ENCODE measurements around the gene NFATC1.
A peak's percentile ranks its signal among the peaks of the same experiment; 100 is the strongest.

Gene NFATC1

DNA sequence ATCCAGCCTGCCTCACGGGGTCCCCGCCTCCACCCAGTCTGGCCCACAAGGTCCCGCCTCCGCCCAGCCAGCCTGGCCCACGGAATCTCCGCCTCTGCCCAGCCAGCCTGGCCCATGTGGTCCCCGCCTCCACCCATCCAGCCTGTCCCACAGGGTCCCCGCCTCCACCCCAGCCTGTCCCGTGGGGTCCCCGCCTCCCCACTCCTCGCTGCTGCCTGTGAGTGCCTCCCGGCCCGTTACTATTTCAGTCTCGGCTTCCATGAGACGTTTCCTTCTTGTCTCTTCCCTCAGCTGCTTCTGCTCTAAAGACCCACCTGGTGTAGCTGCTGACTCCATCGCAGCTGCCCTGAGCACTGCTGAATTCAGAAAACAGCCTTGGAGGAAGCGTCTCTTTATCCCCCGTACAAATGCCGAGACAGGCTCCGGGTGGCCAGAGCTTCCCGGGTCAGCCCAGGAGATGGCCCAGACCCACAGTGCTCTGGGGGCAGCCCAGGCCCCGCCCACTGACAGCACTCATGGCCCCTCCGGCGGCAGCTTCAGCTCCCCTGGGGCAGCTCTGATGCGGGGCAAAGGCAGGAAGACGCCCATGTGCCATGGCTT lies 69.8 kb downstream of the NFATC1 start:
- Mint-ChIP-seq H3K27ac (peak overlapping the region; percentile 78), H3K36me3 (ENCODE audit: low read depth) (peaks cover 57% of the 10 kb centered on the region), H3K9me3 (no peaks in the 10 kb centered on the region), H3K27me3 (no peaks in the 10 kb centered on the region), H3K4me3 (peak overlapping the region; percentile 66), H3K4me1 (ENCODE audit: low read depth) (peaks cover 17% of the 10 kb centered on the region)

GRCh38 chr18:79466591-79466990 lies 70.9 kb downstream of the NFATC1 start:
- H3K4me3 Mint-ChIP-seq = no peak overlapping the region
- H3K27me3 Mint-ChIP-seq = no peaks in the 10 kb centered on the region
- peak overlapping the region; percentile 69 for H3K27ac Mint-ChIP-seq
- H3K36me3 Mint-ChIP-seq (ENCODE audit: low read depth) = peaks cover 65% of the 10 kb centered on the region
- peaks cover 14% of the 10 kb centered on the region for H3K4me1 Mint-ChIP-seq (ENCODE audit: low read depth)
- no peaks in the 10 kb centered on the region for H3K9me3 Mint-ChIP-seq

- H3K4me3 Mint-ChIP-seq = no peak overlapping the region
- H3K36me3 Mint-ChIP-seq (ENCODE audit: low read depth) = peaks cover 66% of the 10 kb centered on the region
- H3K4me1 Mint-ChIP-seq (ENCODE audit: low read depth) = peaks cover 14% of the 10 kb centered on the region
- no peaks in the 10 kb centered on the region for H3K27me3 Mint-ChIP-seq
- no peaks in the 10 kb centered on the region for H3K9me3 Mint-ChIP-seq
- H3K27ac Mint-ChIP-seq = peak overlapping the region; percentile 69
These were observed 71.4 kb downstream of the NFATC1 start for GRCh38 chr18:79467126-79467525.

DNA sequence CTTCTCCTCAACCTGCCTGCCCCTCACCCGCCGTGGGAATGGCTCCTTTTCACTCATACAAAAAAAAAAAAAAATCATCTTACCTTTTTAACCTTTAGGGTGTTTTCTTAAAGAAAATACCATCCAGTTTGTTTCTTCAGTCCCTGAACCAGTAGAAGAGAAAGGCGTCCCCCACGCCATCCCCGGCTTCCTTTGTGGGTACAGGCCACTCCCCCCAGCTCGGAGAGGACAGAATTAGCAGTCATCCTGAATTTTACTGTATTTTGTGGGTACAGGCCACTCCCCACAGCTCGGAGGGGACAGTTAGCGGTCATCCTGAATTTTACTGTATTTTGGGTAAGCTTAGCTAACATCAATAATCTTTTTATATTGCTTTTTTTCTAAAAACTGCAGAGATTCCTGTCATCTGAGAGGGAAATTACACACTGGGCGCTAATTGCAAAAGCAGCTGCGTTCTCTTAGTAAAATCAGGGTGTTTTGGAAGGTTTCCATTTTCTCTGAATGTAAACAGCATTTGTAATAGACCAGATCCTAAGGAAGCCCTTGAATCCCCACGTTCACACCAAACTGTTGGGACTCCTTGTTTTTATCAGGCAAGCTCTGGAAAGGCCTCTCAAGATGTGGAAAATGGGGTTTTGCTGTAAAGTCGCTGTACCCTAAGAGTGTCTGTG lies 72.5 kb downstream of the NFATC1 start:
- H3K36me3 Mint-ChIP-seq (ENCODE audit: low read depth) = peaks cover 74% of the 10 kb centered on the region
- peak overlapping the region; percentile 55 for H3K27ac Mint-ChIP-seq
- H3K4me1 Mint-ChIP-seq (ENCODE audit: low read depth) = peaks cover 14% of the 10 kb centered on the region
- no peaks in the 10 kb centered on the region for H3K27me3 Mint-ChIP-seq
- H3K4me3 Mint-ChIP-seq = no peak overlapping the region
- no peaks in the 10 kb centered on the region for H3K9me3 Mint-ChIP-seq

DNA sequence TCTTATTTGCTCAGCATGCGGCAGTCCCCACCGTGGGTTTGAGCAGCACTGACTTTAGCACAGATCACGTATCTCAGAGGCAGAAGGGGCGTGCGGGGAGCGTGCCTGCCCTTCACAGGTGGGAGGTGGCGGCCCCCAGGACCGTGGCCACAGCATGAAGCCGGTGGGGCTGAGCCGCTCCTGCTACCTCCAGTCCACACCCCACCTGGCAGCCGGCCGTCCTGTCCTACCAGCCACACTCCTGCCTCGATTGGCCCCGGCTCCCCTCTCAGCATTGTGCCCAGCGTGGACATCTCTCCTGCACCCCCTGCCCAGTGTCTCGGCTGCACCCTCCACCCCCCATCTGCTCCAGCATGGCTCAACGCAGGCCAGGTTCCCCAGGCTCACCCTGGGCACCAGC lies 73.6 kb downstream of the NFATC1 start:
- Mint-ChIP-seq H3K27me3 (no peaks in the 10 kb centered on the region), H3K27ac (no peak overlapping the region), H3K36me3 (ENCODE audit: low read depth) (peaks cover 74% of the 10 kb centered on the region), H3K4me3 (no peak overlapping the region), H3K9me3 (no peaks in the 10 kb centered on the region), H3K4me1 (ENCODE audit: low read depth) (peaks cover 14% of the 10 kb centered on the region)

DNA sequence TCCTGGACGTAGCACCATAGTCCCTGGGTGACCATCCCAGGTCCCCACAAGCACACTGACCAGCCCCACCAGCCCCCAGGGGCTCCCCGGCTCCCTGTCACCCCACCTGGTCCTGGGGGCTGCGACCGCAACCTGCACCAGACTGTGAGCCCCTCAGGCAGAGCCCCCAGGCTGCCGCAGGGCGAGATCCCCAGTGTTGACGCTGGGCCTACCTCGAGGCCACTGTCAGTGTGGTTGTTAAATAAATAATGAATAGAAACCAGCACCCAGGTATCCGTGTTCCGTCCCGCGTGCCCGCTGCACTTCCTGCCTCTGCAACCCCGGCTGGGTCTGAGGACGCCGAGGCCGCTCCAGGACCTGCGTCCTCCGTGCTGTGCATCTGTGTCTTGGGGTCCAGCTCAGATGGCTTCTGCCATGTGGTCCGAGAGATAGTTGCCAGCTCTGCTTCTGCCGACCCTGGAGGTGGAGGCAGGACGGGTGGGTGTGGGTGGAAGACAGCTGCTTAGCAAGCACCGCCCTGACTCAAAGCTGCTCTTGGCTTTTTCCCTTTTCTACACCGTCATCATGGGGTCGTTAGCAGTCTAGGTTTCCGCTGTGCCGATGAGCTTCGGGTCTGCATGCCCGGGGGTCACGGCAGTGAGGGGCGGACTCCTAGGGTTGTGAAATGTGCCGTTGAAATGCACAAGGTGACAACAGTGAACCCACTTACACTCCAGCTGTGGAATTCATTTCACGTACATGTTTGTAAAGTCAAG lies 74.2 kb downstream of the NFATC1 start:
- no peak overlapping the region for H3K4me3 Mint-ChIP-seq
- H3K9me3 Mint-ChIP-seq = no peaks in the 10 kb centered on the region
- peaks cover 13% of the 10 kb centered on the region for H3K4me1 Mint-ChIP-seq (ENCODE audit: low read depth)
- peaks cover 72% of the 10 kb centered on the region for H3K36me3 Mint-ChIP-seq (ENCODE audit: low read depth)
- peak overlapping the region; percentile 36 for H3K27ac Mint-ChIP-seq
- no peaks in the 10 kb centered on the region for H3K27me3 Mint-ChIP-seq

DNA sequence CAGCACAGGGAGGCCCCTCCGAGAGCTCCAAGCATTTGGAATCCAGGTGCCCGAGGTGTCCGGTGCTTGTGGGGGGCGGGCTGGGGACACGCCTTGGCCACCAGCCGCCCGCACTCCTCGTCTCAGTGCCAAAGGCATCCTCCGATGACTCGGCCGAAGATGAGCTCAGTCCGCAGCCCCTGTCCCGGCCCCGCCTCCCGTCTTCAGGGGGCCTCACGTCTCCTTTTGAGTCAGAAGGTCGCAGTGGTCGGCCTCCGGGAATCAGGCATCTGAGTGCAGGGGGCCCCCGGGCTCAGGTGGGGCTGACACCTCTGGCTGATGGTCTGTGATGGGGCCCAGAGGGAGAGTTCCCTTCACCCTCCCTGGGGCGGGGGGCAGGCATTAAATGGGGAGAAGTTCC lies 74.8 kb downstream of the NFATC1 start:
- H3K4me1 Mint-ChIP-seq (ENCODE audit: low read depth) = peaks cover 10% of the 10 kb centered on the region
- H3K9me3 Mint-ChIP-seq = no peaks in the 10 kb centered on the region
- no peaks in the 10 kb centered on the region for H3K27me3 Mint-ChIP-seq
- H3K36me3 Mint-ChIP-seq (ENCODE audit: low read depth) = peaks cover 66% of the 10 kb centered on the region
- no peak overlapping the region for H3K27ac Mint-ChIP-seq
- H3K4me3 Mint-ChIP-seq = no peak overlapping the region

GRCh38 chr18:79471046-79471445 lies 75.3 kb downstream of the NFATC1 start:
- no peaks in the 10 kb centered on the region for H3K27me3 Mint-ChIP-seq
- H3K27ac Mint-ChIP-seq = peak overlapping the region; percentile 33
- no peaks in the 10 kb centered on the region for H3K9me3 Mint-ChIP-seq
- peaks cover 9% of the 10 kb centered on the region for H3K4me1 Mint-ChIP-seq (ENCODE audit: low read depth)
- H3K4me3 Mint-ChIP-seq = no peak overlapping the region
- H3K36me3 Mint-ChIP-seq (ENCODE audit: low read depth) = peaks cover 63% of the 10 kb centered on the region

GRCh38 chr18:79471597-79471996 lies 75.9 kb downstream of the NFATC1 start:
- H3K4me3 Mint-ChIP-seq = no peak overlapping the region
- no peaks in the 10 kb centered on the region for H3K27me3 Mint-ChIP-seq
- H3K36me3 Mint-ChIP-seq (ENCODE audit: low read depth) = peaks cover 61% of the 10 kb centered on the region
- peaks cover 4% of the 10 kb centered on the region for H3K4me1 Mint-ChIP-seq (ENCODE audit: low read depth)
- H3K9me3 Mint-ChIP-seq = no peaks in the 10 kb centered on the region
- H3K27ac Mint-ChIP-seq = peak overlapping the region; percentile 21

GRCh38 chr18:79472176-79472575 lies 76.4 kb downstream of the NFATC1 start:
- no peaks in the 10 kb centered on the region for H3K9me3 Mint-ChIP-seq
- H3K27ac Mint-ChIP-seq = no peak overlapping the region
- H3K4me3 Mint-ChIP-seq = no peak overlapping the region
- no peaks in the 10 kb centered on the region for H3K4me1 Mint-ChIP-seq (ENCODE audit: low read depth)
- H3K27me3 Mint-ChIP-seq = no peaks in the 10 kb centered on the region
- H3K36me3 Mint-ChIP-seq (ENCODE audit: low read depth) = peaks cover 64% of the 10 kb centered on the region

DNA sequence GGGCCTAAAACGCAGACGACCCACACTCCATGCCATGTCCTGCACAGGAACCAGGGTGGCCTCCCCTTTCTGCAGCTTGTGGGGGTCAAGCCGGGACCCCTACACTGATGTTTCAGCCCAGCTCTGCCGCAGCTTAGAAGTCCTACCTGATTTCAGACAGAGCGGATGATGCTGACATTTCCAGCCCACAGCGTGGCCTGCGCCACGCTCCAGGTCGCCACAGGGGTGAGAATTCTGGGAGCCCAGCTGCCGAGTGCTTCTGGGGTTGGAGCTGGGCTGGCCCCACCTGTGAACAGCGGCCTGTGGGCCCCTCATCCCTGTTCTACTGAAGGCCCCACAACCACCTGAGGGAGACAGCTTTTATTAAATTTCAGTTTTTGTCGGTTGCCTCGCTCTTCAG lies 77.2 kb downstream of the NFATC1 start:
- Mint-ChIP-seq H3K4me3 (no peak overlapping the region), H3K9me3 (no peaks in the 10 kb centered on the region), H3K36me3 (ENCODE audit: low read depth) (peaks cover 59% of the 10 kb centered on the region), H3K27me3 (no peaks in the 10 kb centered on the region), H3K27ac (peak overlapping the region; percentile 61), H3K4me1 (ENCODE audit: low read depth) (no peaks in the 10 kb centered on the region)

DNA sequence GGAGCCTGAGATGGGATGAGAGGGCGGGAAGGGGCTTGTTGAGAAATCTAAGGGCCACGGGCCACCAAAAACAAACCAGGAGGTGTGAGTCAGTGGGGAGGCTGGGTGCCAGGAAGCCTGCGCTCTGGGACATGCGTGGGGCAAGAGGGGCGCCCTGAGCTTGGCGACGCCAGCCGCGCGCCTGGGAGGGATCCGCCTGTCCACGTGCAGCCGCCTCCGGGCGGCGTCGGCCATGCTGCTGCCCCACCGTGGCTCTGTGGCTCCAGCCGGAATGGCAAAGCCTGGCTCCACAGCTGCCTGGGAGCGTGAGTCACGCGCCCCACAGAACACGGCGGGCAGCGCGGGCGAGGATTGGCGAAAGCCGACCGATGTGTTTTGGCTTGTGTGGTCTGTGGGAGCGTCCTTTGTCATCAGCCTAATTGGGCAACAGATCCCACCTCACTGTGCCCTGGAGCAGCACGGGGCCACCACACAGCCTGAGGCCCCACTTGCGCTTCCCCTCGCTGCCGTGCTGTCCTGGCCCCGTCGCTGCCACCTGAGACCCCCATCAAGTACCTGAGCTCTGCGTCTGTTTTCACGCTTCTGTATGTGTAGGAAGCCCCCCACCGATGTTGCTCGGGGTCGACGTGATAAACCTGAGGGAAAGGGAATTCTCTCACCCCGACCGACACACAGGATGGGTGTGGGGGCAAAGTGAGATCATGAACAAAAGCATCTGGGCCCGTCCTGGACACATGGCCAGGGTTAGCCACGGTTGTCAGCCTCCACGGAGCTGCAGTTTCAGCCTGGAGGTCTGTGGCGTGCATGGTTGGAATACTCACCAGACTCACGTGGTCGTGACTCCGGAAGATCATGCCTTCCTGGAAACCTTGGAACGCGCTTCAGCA lies 80.5 kb downstream of the NFATC1 start:
- H3K27ac Mint-ChIP-seq = peak overlapping the region; percentile 49

GRCh38 chr18:79476918-79477571 lies 81.3 kb downstream of the NFATC1 start:
- no peaks in the 10 kb centered on the region for H3K4me1 Mint-ChIP-seq (ENCODE audit: low read depth)
- H3K27me3 Mint-ChIP-seq = no peaks in the 10 kb centered on the region
- H3K9me3 Mint-ChIP-seq = no peaks in the 10 kb centered on the region
- peaks cover 29% of the 10 kb centered on the region for H3K36me3 Mint-ChIP-seq (ENCODE audit: low read depth)
- no peak overlapping the region for H3K4me3 Mint-ChIP-seq
- peak overlapping the region; percentile 49 for H3K27ac Mint-ChIP-seq

More for the DNA sequence above, 80.5 kb downstream of the NFATC1 start:
- Mint-ChIP-seq H3K4me3 (no peak overlapping the region), H3K27me3 (no peaks in the 10 kb centered on the region), H3K4me1 (ENCODE audit: low read depth) (no peaks in the 10 kb centered on the region), H3K9me3 (no peaks in the 10 kb centered on the region), H3K36me3 (ENCODE audit: low read depth) (peaks cover 37% of the 10 kb centered on the region)
